Natural killer cell (primary cell): Measurements from ENCODE around the gene CHRM3. TPM values are rescaled to one million over a fixed set of nuclear protein-coding genes. Genes with fewer than 3 reads are reported as not detected.

ENCODE experiments used
- ATAC-seq, 3 donors: fragments of 150-1000 bp in 2 of 3; fragments of 200-7000 bp in 1 of 3; cut with Tn5 transposase; 1 replicate in 1 of 3; 2 replicates in 2 of 3; pipeline ENCODE4 v1.10.0; 2021; ENCODE audit warnings: mild to moderate bottlenecking in 2 of 3, moderate library complexity in 2 of 3
- DNase-seq, 2 donors: peaks; one replicate each; pipeline versions ENCODE4 v3.0.0 to v3.0.0-alpha.2; 2013 to 2021; ENCODE audit warnings: mixed read lengths in 1 of 2
- H3K27ac ChIP-seq: one replicate; pipeline ENCODE4 v1.5.1; 2013; ENCODE audit warnings: mild to moderate bottlenecking, low read length
- H3K27me3 ChIP-seq: one replicate; pipeline ENCODE4 v1.6.1; 2013; ENCODE audit warnings: low read length; ENCODE audit not compliant: control insufficient read depth, insufficient read depth
- H3K36me3 ChIP-seq: one replicate; pipeline ENCODE4 v1.6.1; 2013; ENCODE audit warnings: low read length; ENCODE audit not compliant: control insufficient read depth, insufficient read depth
- H3K4me1 ChIP-seq: one replicate; pipeline ENCODE4 v1.6.1; 2013; ENCODE audit warnings: low read length; ENCODE audit not compliant: control insufficient read depth, insufficient read depth
- H3K4me3 ChIP-seq: one replicate; pipeline ENCODE4 v1.5.1; 2013; ENCODE audit warnings: low read length
- H3K9me3 ChIP-seq: one replicate; pipeline ENCODE4 v1.6.1; 2013; ENCODE audit warnings: low read length; ENCODE audit not compliant: control insufficient read depth, insufficient read depth
- H3K27ac Mint-ChIP-seq, 2 donors: one replicate each; pipeline ENCODE4 v1.8.0; 2022; ENCODE audit warnings: mild to moderate bottlenecking in 2 of 2, mixed read lengths in 2 of 2, moderate library complexity in 1 of 2
- H3K27me3 Mint-ChIP-seq, 2 donors: one replicate each; pipeline ENCODE4 v1.8.0; 2022; ENCODE audit warnings: low read depth in 2 of 2, mixed read lengths in 2 of 2
- H3K36me3 Mint-ChIP-seq: one replicate; pipeline ENCODE4 v1.8.0; 2022; ENCODE audit warnings: mixed read lengths
- H3K4me1 Mint-ChIP-seq, 2 donors: one replicate each; pipeline ENCODE4 v1.8.0; 2022; ENCODE audit warnings: mixed read lengths in 2 of 2
- H3K4me3 Mint-ChIP-seq: one replicate; pipeline ENCODE4 v1.8.0; 2022; ENCODE audit warnings: mild to moderate bottlenecking, moderate library complexity, mixed read lengths
- H3K9me3 Mint-ChIP-seq, 2 donors: one replicate each; pipeline ENCODE4 v1.8.0; 2022; ENCODE audit warnings: mixed read lengths in 2 of 2
- WGBS: methylation state at CpG from one replicate; pipeline ENCODE4 v1.1.7; 2013; ENCODE audit warnings: missing lambda C conversion rate; ENCODE audit not compliant: insufficient coverage; 5-methylcytosine and 5-hydroxymethylcytosine counted together
- intact Hi-C: fragments of 100-400 bp; cut with micrococcal nuclease; formaldehyde crosslinking; loops from one replicate; pipeline ENCODE4 v1.14.2; 2022
- total RNA-seq, 4 donors: library from RNA; stranded (reverse); fragments of 120-200 nt in 1 of 4; gene quantifications; one replicate each; pipeline versions ENCODE4 v1.2.3 to v1.2.4, GENCODE V29; 2013 to 2022
- TF ChIP-seq, protein P1 (sequence below): fragments of 200-600 bp; IDR thresholded peaks from one replicate; pipeline ENCODE4 v1.8.0; 2022; ENCODE audit warnings: antibody characterized with exemption

Gene CHRM3
- total RNA-seq, 3 donors from 2014 or later (not counting 1 experiment from before 2014, with no cell fraction given) = not detected

- ATAC-seq = no peak
- Mint-ChIP-seq H3K36me3 (no peaks in the 10 kb centered on the region), H3K27ac (no peak overlapping the region), H3K9me3 (no peaks in the 10 kb centered on the region), H3K27me3 (no peaks in the 10 kb centered on the region), H3K4me1 (peaks cover 14 to 16% of the 10 kb centered on the region in 2 donors), H3K4me3 (no peak overlapping the region)
- H3K4me3 ChIP-seq = no peak overlapping the region
- peaks cover 3% of the 10 kb centered on the region for H3K9me3 ChIP-seq
- no peaks in the 10 kb centered on the region for H3K36me3 ChIP-seq
- no peak for DNase-seq
- no peaks in the 10 kb centered on the region for H3K4me1 ChIP-seq
- intact Hi-C loops = no loop called here
- WGBS = 72% methylated on average over 2 of the region's 3 CpGs
- H3K27ac ChIP-seq = no peak overlapping the region
- TF ChIP-seq, protein P1, sequence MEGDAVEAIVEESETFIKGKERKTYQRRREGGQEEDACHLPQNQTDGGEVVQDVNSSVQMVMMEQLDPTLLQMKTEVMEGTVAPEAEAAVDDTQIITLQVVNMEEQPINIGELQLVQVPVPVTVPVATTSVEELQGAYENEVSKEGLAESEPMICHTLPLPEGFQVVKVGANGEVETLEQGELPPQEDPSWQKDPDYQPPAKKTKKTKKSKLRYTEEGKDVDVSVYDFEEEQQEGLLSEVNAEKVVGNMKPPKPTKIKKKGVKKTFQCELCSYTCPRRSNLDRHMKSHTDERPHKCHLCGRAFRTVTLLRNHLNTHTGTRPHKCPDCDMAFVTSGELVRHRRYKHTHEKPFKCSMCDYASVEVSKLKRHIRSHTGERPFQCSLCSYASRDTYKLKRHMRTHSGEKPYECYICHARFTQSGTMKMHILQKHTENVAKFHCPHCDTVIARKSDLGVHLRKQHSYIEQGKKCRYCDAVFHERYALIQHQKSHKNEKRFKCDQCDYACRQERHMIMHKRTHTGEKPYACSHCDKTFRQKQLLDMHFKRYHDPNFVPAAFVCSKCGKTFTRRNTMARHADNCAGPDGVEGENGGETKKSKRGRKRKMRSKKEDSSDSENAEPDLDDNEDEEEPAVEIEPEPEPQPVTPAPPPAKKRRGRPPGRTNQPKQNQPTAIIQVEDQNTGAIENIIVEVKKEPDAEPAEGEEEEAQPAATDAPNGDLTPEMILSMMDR = no peak
- no peaks in the 10 kb centered on the region for H3K27me3 ChIP-seq
Observed at GRCh38 chr1:239422818-239423217, 36.5 kb downstream of the CHRM3 start.

DNA sequence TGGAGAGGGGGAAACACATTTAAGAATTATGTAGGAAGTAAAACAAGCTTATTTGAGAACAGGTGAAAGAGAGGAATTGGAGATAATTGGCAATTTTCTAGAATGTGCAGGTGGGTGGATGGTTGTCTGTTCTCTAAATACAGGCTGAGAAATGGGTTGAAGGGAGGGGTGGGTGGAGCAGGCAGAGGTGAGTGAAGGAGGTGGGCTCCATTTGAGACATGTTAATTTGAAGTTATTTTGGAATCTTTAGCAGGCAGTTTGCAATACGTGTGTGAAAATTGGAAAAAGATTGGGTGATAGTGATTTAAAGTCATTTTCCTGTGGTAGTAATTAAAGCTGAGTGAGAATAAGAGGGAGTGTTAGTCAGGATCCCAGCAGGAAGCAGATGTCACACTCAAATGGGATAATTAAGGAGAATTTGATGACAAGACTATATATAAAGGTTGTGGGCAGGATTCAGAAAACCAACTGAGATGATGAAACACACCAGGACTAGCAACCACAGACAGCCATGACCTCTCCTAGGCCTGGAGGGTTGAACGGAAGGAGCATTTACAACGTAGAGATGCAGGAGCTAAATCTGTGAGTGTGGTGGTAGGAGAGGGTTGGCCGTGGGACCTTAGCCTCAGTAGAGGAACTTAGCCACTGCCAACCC lies 40.6 kb downstream of the CHRM3 start:
- Histone ChIP-seq H3K4me1 (no peaks in the 10 kb centered on the region), H3K27me3 (no peaks in the 10 kb centered on the region), H3K36me3 (no peaks in the 10 kb centered on the region), H3K9me3 (peaks cover 3% of the 10 kb centered on the region), H3K4me3 (no peak overlapping the region), H3K27ac (no peak overlapping the region)
- 41% methylated on average over 4 of the region's 4 CpGs for WGBS
- ATAC-seq (no peak), DNase-seq (no peak)
- H3K27ac Mint-ChIP-seq = no peak overlapping the region
- H3K9me3 Mint-ChIP-seq = no peaks in the 10 kb centered on the region
- TF ChIP-seq, protein P1 = no peak
- intact Hi-C loops = no loop called here
- no peaks in the 10 kb centered on the region for H3K36me3 Mint-ChIP-seq
- no peak overlapping the region for H3K4me3 Mint-ChIP-seq
- H3K4me1 Mint-ChIP-seq = peaks cover 14 to 18% of the 10 kb centered on the region in 2 donors
- H3K27me3 Mint-ChIP-seq = no peaks in the 10 kb centered on the region

DNA sequence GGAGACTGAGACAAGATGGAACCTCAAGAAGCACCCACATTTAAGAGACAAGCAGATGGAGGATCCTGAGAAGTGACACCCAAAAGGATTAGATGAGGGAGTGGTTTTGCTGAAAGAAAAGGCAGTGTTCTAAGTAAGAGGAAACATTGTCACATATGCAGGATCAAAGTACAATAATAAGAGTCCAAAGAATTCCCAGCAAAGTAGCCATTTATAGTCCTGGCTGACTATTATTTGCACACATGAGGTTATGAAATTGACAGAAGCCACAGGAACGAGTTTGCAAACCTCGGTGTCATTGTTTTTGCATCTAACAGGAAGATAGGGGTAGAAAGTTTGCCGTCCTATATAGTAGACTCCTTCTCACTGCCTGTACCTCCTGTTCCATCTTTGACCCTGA lies 41.3 kb downstream of the CHRM3 start:
- no peaks in the 10 kb centered on the region for H3K9me3 Mint-ChIP-seq
- TF ChIP-seq, protein P1 = no peak
- Histone ChIP-seq H3K9me3 (peaks cover 3% of the 10 kb centered on the region), H3K27me3 (no peaks in the 10 kb centered on the region), H3K4me3 (no peak overlapping the region), H3K4me1 (no peaks in the 10 kb centered on the region), H3K36me3 (no peaks in the 10 kb centered on the region), H3K27ac (no peak overlapping the region)
- no peaks in the 10 kb centered on the region for H3K27me3 Mint-ChIP-seq
- ATAC-seq (no peak), DNase-seq (no peak)
- intact Hi-C loops = no loop called here
- no peak overlapping the region for H3K4me3 Mint-ChIP-seq
- no peaks in the 10 kb centered on the region for H3K36me3 Mint-ChIP-seq
- H3K27ac Mint-ChIP-seq = no peak overlapping the region
- H3K4me1 Mint-ChIP-seq = peaks cover 14 to 18% of the 10 kb centered on the region in 2 donors
- 9% methylated on average over 2 of the region's 3 CpGs for WGBS
